HEK293 (cell line): ENCODE measurements around the gene FGD3.

Experiments used
- IKZF3 ChIP-seq: fragments of 450-650 bp; IDR thresholded peaks from 2 replicates; pipeline ENCODE4 v1.5.0; 2018; ENCODE audit warnings: missing biosample characterization, mild to moderate bottlenecking, missing genetic modification characterization, moderate library complexity
- SP2 ChIP-seq: fragments of 450-650 bp; formaldehyde crosslinking; IDR thresholded peaks from 2 replicates; pipeline ENCODE4 v1.5.1; 2016; ENCODE audit warnings: missing biosample characterization, missing genetic modification characterization
- ZNF280C ChIP-seq: fragments of 450-650 bp; formaldehyde crosslinking; IDR thresholded peaks from 2 replicates; pipeline ENCODE4 v1.5.1; 2016; ENCODE audit warnings: missing biosample characterization, missing genetic modification characterization
- ZNF677 ChIP-seq: fragments of 450-650 bp; IDR thresholded peaks from 2 replicates; pipeline ENCODE4 v1.5.0; 2018; ENCODE audit warnings: missing biosample characterization, mild to moderate bottlenecking, missing genetic modification characterization, moderate library complexity
- TF ChIP-seq, protein P1 (sequence below): fragments of 450-650 bp; formaldehyde crosslinking; IDR thresholded peaks from 2 replicates; pipeline ENCODE4 v1.5.1; 2016; ENCODE audit warnings: missing biosample characterization, missing genetic modification characterization

GRCh38 chr9:93038918-93039317 lies 91.6 kb downstream of the FGD3 start:
- TF ChIP-seq ZNF280C (no peak), IKZF3 (tag by site-specific recombination) (no peak), ZNF677 (tag by site-specific recombination) (no peak), SP2 (no peak)
- TF ChIP-seq, protein P1, sequence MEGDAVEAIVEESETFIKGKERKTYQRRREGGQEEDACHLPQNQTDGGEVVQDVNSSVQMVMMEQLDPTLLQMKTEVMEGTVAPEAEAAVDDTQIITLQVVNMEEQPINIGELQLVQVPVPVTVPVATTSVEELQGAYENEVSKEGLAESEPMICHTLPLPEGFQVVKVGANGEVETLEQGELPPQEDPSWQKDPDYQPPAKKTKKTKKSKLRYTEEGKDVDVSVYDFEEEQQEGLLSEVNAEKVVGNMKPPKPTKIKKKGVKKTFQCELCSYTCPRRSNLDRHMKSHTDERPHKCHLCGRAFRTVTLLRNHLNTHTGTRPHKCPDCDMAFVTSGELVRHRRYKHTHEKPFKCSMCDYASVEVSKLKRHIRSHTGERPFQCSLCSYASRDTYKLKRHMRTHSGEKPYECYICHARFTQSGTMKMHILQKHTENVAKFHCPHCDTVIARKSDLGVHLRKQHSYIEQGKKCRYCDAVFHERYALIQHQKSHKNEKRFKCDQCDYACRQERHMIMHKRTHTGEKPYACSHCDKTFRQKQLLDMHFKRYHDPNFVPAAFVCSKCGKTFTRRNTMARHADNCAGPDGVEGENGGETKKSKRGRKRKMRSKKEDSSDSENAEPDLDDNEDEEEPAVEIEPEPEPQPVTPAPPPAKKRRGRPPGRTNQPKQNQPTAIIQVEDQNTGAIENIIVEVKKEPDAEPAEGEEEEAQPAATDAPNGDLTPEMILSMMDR (tag by site-specific recombination) = no peak
